ENCODE measurements around the gene OGA.

Gene OGA

DNA sequence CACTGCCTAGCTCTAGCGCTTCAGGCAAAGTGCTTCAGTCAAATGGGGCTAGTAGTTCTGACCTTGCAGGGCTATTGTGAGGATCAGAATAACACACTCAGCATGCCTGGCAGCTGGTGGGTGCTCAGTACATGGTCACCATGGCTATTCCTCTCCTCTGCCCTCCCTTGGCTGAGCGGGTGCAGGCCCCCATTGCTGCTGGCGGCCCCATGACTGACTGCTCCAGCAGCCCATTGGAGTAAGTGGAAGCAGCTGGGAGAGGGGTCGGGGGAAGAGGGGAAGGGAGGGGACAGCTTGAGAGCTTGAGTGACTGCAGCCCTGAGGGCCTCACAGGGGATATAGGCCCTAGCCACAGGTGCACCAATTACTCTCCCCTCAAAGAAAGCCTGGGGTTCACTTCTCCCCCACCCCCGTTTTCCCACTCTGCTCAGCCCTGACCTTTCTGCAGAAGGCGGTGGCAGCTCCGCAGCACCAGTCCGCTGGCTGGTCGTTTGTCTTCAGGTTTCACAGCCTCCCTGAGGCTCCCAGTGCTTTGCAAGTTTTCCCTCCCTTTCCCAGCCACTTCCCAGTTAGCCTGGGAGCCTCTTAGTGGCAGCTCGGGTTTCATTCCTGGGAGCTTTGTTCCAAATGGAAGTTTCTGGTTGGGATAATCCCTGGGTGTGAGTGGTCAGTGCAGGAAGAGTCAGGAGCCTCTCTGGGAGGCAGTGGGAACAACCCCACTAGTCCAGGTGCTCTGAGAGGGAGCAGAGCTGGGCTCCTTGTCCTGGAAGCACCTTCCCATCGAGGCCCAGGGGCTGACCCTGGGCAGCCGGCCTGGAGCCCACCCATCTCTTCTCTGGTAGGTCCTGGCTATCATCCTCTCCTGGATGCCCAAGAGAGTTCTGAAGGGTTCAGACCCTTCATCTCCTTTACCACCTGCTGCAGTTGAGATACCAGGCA is 58.7 kb downstream of the OGA start:
- no peak for DNase-seq

DNA sequence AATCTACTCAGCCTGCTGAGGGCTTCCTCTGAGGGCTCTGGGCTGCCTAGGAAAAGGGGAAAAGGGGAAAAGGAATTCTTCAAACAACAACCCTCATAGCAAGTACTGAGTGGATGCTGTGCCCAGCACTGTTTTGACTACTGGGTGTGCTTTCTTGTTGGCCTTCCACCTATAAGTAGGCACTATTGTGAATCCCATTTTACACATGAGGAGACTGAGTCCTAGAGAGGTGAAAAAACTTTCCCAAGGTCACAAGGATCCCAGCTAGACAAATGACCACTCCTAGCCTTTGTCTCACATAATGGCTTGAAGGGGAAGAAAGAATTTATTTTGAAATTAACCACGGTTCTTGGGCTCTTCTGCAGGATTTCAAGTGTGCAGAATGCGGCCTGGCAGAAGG is 59.4 kb downstream of the OGA start:
- no peak for DNase-seq

DNA sequence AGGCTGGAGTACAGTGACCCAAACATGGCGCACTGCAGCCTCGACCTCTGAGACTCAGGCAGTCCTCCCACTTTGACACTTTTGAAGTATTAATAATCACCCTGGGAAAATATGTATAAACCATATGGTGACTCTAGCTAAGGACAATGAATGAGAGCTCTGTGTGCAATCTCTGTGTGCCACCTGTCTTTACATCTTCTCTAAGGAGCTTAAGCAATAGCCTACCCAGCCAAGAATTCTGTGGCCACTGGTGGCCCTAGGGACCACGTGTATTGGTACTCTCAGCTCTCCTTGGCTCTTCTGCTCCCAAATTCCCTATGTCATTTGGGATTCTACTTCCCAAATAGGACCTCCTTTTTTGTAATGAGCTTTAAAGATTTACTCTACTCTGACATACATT is 66.0 kb downstream of the OGA start:
- DNase-seq = no peak

DNA sequence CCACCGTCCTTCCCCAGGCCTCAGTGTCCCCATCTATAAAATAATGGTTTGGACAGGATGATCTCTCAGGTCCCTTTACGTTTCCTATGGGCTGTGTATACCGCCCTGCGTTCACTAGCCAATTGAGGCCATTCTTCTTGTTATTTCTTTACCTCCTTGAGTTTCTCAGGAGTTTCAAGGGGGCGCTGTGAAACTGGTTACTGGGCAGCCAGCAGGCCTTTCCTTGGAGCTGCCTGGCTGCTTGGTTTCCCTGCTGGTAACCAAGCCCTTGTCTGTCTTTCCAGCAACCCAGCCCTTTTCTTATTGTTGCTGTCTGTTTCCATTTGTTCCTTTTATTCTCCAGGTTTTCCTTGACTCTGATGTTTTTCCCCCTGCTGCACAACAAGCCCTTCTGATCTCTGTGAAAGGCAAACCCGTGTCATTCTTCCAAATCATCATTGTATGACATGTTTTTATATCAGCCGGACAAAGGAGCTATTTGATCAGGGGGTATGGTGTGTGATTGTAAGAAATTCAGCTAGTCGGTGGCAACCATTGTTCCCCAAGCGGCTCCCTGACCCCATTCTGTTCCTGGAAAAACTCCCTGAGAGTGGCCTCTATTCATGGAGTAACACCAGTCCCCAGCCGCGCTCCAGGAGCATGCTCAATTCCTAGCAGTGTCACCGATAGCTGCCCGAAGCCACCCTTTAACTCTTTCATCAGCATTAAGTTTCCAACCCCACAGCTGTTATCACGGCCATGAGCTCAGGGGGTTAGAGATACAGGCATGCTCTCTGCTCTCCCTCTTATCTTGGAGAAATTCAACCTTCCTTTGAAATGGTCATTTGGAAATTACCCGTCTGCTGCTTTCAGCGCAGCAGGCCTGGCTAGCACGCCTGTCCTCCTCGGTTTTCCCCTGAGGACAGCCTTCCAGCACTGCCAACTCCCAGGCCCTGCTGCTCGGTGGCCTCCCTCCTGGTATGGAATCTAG is 68.9 kb downstream of the OGA start:
- DNase-seq = no peak

DNA sequence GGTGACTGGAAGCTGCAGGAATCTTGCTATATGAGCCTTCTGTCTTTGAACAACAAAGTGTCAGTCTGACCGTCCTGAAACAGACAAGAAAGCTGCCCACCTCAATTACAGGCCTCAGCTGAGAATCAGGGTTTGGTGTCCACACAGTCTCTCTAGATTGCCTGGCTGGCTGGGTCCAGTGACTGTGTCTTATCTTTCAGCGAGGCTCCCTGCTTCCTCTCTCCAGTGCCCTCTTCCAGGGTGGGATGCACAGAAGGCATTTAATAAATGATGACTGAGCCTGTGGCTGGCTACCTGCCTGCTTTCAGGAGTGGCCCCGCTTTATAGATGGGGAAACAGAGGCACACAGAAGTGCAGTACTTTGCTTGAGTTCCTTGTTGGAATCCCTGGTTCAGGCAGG is 69.7 kb downstream of the OGA start:
- no peak for DNase-seq

DNA sequence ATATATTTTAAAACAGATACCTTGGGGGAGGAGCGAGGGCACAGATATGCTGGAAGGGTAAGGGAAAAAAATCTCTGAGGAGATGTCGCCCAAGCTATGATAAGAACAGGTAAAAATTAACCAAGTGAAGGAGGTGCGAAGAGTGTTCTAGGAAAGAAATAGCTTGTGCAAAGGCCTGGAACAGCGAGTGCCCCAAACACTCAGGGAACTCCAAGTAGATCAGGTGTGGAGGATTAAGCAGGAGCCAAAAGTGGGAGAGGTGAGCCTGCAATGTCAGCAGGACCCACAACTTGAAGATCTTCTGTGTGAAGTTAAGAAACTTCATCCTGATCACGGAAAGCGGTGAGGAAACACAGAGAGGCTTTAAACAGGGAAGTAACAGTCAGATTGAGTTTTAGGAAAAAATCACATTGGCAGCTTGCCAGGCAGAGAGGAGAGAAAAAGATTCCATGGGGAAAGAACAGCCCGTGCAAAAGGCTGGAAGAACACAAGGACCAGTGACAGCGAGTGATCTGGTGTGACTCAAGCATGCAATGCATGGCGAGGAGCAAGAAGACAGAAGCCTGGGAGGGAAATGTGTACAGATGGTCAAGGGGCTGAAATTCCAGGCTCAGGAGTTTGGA is 73.1 kb downstream of the OGA start:
- no peak for DNase-seq

- DNase-seq = no peak
These were observed 74.0 kb downstream of the OGA start for GRCh38 chr10:101744267-101744666.

GRCh38 chr10:101741938-101742337 is 76.3 kb downstream of the OGA start:
- no peak for DNase-seq

GRCh38 chr10:101736666-101737065 is 81.6 kb downstream of the OGA start:
- DNase-seq = no peak

Data from right kidney (tissue), 1 donor.